H9 (cell line): ENCODE results near the gene HGF. TPM values are rescaled to one million over a fixed set of nuclear protein-coding genes. Genes with fewer than 3 reads are reported as not detected.

ENCODE experiments used
- DNase-seq: peaks from one replicate; pipeline ENCODE4 v3.0.0-alpha.2; 2017
- H2AFZ ChIP-seq: one replicate; pipeline ENCODE4 v1.6.1; 2013; ENCODE audit warnings: mild to moderate bottlenecking, low read length, control low read depth, moderate library complexity
- H2AK5ac ChIP-seq: 2 replicates; pipeline ENCODE4 v1.6.1; 2013; ENCODE audit warnings: low read length, control low read depth, mixed read lengths; ENCODE audit not compliant: insufficient read length
- H2BK120ac ChIP-seq: one replicate; pipeline ENCODE4 v1.6.1; 2013; ENCODE audit warnings: low read depth, mild to moderate bottlenecking, low read length, control low read depth, inconsistent platforms; ENCODE audit not compliant: poor library complexity, severe bottlenecking
- H2BK12ac ChIP-seq: 2 replicates; pipeline ENCODE4 v1.6.1; 2013; ENCODE audit warnings: low read length, control low read depth, mixed read lengths, low read depth; ENCODE audit not compliant: insufficient read length
- H2BK15ac ChIP-seq: 2 replicates; pipeline ENCODE4 v1.6.1; 2013; ENCODE audit warnings: low read depth, low read length, control low read depth
- H2BK20ac ChIP-seq: one replicate; pipeline ENCODE4 v1.6.1; 2013; ENCODE audit warnings: low read depth, mild to moderate bottlenecking, low read length, control low read depth, inconsistent platforms; ENCODE audit not compliant: poor library complexity, severe bottlenecking
- H2BK5ac ChIP-seq: 2 replicates; pipeline ENCODE4 v1.6.1; 2013; ENCODE audit warnings: low read length, control low read depth, mixed read lengths; ENCODE audit not compliant: insufficient read length
- H3K14ac ChIP-seq: 2 replicates; pipeline ENCODE4 v1.6.1; 2013; ENCODE audit warnings: low read length, control low read depth; ENCODE audit not compliant: insufficient read depth
- H3K18ac ChIP-seq: 2 replicates; pipeline ENCODE4 v1.6.1; 2013; ENCODE audit warnings: low read depth, mild to moderate bottlenecking, mixed read lengths, low read length, control low read depth; ENCODE audit not compliant: insufficient read length
- H3K23ac ChIP-seq: 2 replicates; pipeline ENCODE4 v1.6.1; 2013; ENCODE audit warnings: low read length, control low read depth, mixed read lengths, low read depth; ENCODE audit not compliant: insufficient read length
- H3K23me2 ChIP-seq: 2 replicates; pipeline ENCODE4 v1.6.1; 2013; ENCODE audit warnings: low read depth, mild to moderate bottlenecking, mixed read lengths, low read length, control low read depth; ENCODE audit not compliant: insufficient read length, poor library complexity, severe bottlenecking
- H3K27ac ChIP-seq: 2 replicates; pipeline ENCODE4 v1.5.1; 2013; ENCODE audit warnings: low read length, control low read depth, mixed read lengths, low read depth; ENCODE audit not compliant: insufficient read length
- H3K27me3 ChIP-seq: 2 replicates; pipeline ENCODE4 v1.6.1; 2013; ENCODE audit warnings: low read length, control low read depth, inconsistent platforms; ENCODE audit not compliant: insufficient read depth
- H3K4ac ChIP-seq: 2 replicates; pipeline ENCODE4 v1.6.1; 2013; ENCODE audit warnings: low read depth, mild to moderate bottlenecking, control low read depth, inconsistent platforms, low read length, moderate library complexity
- H3K4me1 ChIP-seq: 2 replicates; pipeline ENCODE4 v1.6.1; 2013; ENCODE audit warnings: low read length, control low read depth, inconsistent platforms; ENCODE audit not compliant: insufficient read depth
- H3K4me2 ChIP-seq: 2 replicates; pipeline ENCODE4 v1.6.1; 2013; ENCODE audit warnings: low read length, control low read depth, mixed read lengths; ENCODE audit not compliant: insufficient read length, insufficient read depth
- H3K56ac ChIP-seq: 2 replicates; pipeline ENCODE4 v1.6.1; 2013; ENCODE audit warnings: low read depth, mild to moderate bottlenecking, mixed read lengths, low read length, control low read depth; ENCODE audit not compliant: insufficient read length
- H3K79me1 ChIP-seq: 2 replicates; pipeline ENCODE4 v1.6.1; 2013; ENCODE audit warnings: low read depth, mild to moderate bottlenecking, moderate library complexity, low read length, control low read depth, inconsistent platforms; ENCODE audit not compliant: insufficient read depth, poor library complexity, severe bottlenecking
- H3K79me2 ChIP-seq: 2 replicates; pipeline ENCODE4 v1.6.1; 2013; ENCODE audit warnings: low read length, control low read depth, inconsistent platforms; ENCODE audit not compliant: insufficient read depth
- H3K9ac ChIP-seq: 2 replicates; pipeline ENCODE4 v1.6.1; 2013; ENCODE audit warnings: low read length, control low read depth, mixed read lengths; ENCODE audit not compliant: insufficient read length; ENCODE audit errors: extremely low read depth
- H3K9me3 ChIP-seq: one replicate; pipeline ENCODE4 v1.6.1; 2013; ENCODE audit warnings: low read depth, low read length, inconsistent platforms; ENCODE audit not compliant: control insufficient read depth
- H3T11ph ChIP-seq: one replicate; pipeline ENCODE4 v1.6.1; 2013; ENCODE audit warnings: mild to moderate bottlenecking, low read length, control low read depth, inconsistent platforms
- H4K20me1 ChIP-seq: one replicate; pipeline ENCODE4 v1.6.1; 2013; ENCODE audit not compliant: control insufficient read depth, insufficient read length, insufficient read depth
- H4K5ac ChIP-seq: 2 replicates; pipeline ENCODE4 v1.6.1; 2013; ENCODE audit warnings: low read depth, mild to moderate bottlenecking, mixed read lengths, low read length, control low read depth; ENCODE audit not compliant: insufficient read length
- H4K8ac ChIP-seq: replicated peaks from 2 replicates; pipeline ENCODE4 v1.6.1; 2013; ENCODE audit warnings: low read length, control low read depth, mixed read lengths, low read depth; ENCODE audit not compliant: insufficient read length
- H4K91ac ChIP-seq: 2 replicates; pipeline ENCODE4 v1.6.1; 2013; ENCODE audit warnings: low read depth, mild to moderate bottlenecking, moderate library complexity, mixed read lengths, low read length, control low read depth; ENCODE audit not compliant: insufficient read length
- H3K27ac Mint-ChIP-seq, 3 experiments: 2 replicates in 2 of 3; 3 replicates in 1 of 3; pipeline ENCODE4 v1.8.0; 2020 to 2021; ENCODE audit warnings: mixed read lengths in 3 of 3, mild to moderate bottlenecking in 1 of 3, moderate library complexity in 1 of 3
- H3K27me3 Mint-ChIP-seq: 2 replicates; pipeline ENCODE4 v1.8.0; 2021; ENCODE audit warnings: low read depth, mild to moderate bottlenecking, moderate library complexity, mixed read lengths
- H3K36me3 Mint-ChIP-seq, 3 experiments: 2 replicates in 2 of 3; 3 replicates in 1 of 3; pipeline ENCODE4 v1.8.0; 2020 to 2021; ENCODE audit warnings: low read depth in 3 of 3, mixed read lengths in 3 of 3; ENCODE audit not compliant: insufficient read depth in 1 of 3
- H3K4me1 Mint-ChIP-seq, 2 experiments: 2 replicates each; pipeline ENCODE4 v1.8.0; 2020; ENCODE audit warnings: mixed read lengths in 2 of 2
- H3K4me3 Mint-ChIP-seq, 2 experiments: 2 replicates in 1 of 2; 3 replicates in 1 of 2; pipeline ENCODE4 v1.8.0; 2020 to 2021; ENCODE audit warnings: mild to moderate bottlenecking in 2 of 2, mixed read lengths in 2 of 2, moderate library complexity in 1 of 2
- H3K9me3 Mint-ChIP-seq, 2 experiments: 2 replicates in 1 of 2; 3 replicates in 1 of 2; pipeline ENCODE4 v1.8.0; 2020; ENCODE audit warnings: mild to moderate bottlenecking in 2 of 2, mixed read lengths in 2 of 2, moderate library complexity in 1 of 2
- WGBS: extraction: QIAGEN DNeasy Blood & Tissue Kit; methylation state at CpG from one replicate; pipeline ENCODE4 v1.1.7; 2013; ENCODE audit warnings: missing lambda C conversion rate, low lambda C conversion rate, mixed read lengths; ENCODE audit not compliant: insufficient read length; ENCODE audit errors: extremely low coverage; 5-methylcytosine and 5-hydroxymethylcytosine counted together
- total RNA-seq: library from RNA; stranded (reverse); gene quantifications from 2 replicates; pipeline ENCODE4 v1.2.1, GENCODE V29; 2021
- TF ChIP-seq, protein P1 (sequence below): fragments of 200-600 bp; sonication (generic); conservative IDR thresholded peaks from 3 replicates; pipeline ENCODE4 v1.8.0; 2021; ENCODE audit warnings: antibody characterized with exemption, mild to moderate bottlenecking

Gene HGF
- total RNA-seq, 1 experiment from 2014 or later, result 0.15 TPM

DNA sequence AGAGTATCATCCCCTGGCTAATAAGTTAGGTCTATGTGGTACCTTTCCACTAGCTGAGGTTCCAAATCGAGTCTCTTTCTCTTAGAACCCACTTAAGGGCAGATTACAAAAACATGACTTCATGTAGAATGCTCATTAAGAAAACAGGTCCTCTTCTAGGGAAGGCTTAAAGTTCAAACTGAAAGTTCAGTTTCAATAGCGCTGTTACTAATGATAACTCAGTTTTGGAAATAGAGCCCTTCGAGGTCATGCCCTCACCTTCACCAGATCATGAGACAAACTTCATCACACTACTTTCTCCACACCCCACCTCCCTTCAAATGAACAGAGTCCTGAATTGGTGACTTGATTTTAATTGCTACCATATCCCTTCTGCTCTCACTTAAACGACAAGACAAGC, 26.2 kb downstream of the HGF start:
- H3K79me2 ChIP-seq, result no peaks in the 10 kb centered on the region
- no peaks in the 10 kb centered on the region for H3K9me3 ChIP-seq
- H3K23ac ChIP-seq, result no peak overlapping the region
- no peak overlapping the region for H4K5ac ChIP-seq
- H2AK5ac ChIP-seq, result no peak overlapping the region
- H2BK120ac ChIP-seq, result no peak overlapping the region
- H2BK15ac ChIP-seq, result no peak overlapping the region
- no peak overlapping the region for H3K18ac ChIP-seq
- no peaks in the 10 kb centered on the region for H3K4me1 ChIP-seq
- H3T11ph ChIP-seq, result no peak overlapping the region
- TF ChIP-seq, protein P1, sequence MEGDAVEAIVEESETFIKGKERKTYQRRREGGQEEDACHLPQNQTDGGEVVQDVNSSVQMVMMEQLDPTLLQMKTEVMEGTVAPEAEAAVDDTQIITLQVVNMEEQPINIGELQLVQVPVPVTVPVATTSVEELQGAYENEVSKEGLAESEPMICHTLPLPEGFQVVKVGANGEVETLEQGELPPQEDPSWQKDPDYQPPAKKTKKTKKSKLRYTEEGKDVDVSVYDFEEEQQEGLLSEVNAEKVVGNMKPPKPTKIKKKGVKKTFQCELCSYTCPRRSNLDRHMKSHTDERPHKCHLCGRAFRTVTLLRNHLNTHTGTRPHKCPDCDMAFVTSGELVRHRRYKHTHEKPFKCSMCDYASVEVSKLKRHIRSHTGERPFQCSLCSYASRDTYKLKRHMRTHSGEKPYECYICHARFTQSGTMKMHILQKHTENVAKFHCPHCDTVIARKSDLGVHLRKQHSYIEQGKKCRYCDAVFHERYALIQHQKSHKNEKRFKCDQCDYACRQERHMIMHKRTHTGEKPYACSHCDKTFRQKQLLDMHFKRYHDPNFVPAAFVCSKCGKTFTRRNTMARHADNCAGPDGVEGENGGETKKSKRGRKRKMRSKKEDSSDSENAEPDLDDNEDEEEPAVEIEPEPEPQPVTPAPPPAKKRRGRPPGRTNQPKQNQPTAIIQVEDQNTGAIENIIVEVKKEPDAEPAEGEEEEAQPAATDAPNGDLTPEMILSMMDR, result no peak
- no peak overlapping the region for H4K91ac ChIP-seq
- H3K36me3 Mint-ChIP-seq, result no peaks in the 10 kb centered on the region; a peak in 1 of 7 replicates
- H4K20me1 ChIP-seq, result no peaks in the 10 kb centered on the region
- H3K9ac ChIP-seq, result no peak overlapping the region
- H3K14ac ChIP-seq, result no peak overlapping the region
- H3K9me3 Mint-ChIP-seq, result no peaks in the 10 kb centered on the region
- no peak overlapping the region for H3K4me3 Mint-ChIP-seq
- no peak overlapping the region for H3K56ac ChIP-seq
- H3K79me1 ChIP-seq, result no peaks in the 10 kb centered on the region
- H3K27ac ChIP-seq, result no peak overlapping the region
- no peak overlapping the region for H3K4ac ChIP-seq
- no CpG with 5 or more reads among the region's 4 CpGs for WGBS
- peaks cover 7 to 8% of the 10 kb centered on the region in 2 experiments; a peak in 3 of 4 replicates for H3K4me1 Mint-ChIP-seq
- no peak overlapping the region for H3K4me2 ChIP-seq
- H3K27me3 ChIP-seq, result no peaks in the 10 kb centered on the region
- H3K23me2 ChIP-seq, result no peaks in the 10 kb centered on the region
- no peak overlapping the region for H4K8ac ChIP-seq
- no peak overlapping the region for H2BK5ac ChIP-seq
- H2BK20ac ChIP-seq, result no peak overlapping the region
- H3K27me3 Mint-ChIP-seq, result no peaks in the 10 kb centered on the region
- H3K27ac Mint-ChIP-seq, result no peak overlapping the region
- no peak for DNase-seq
- H2BK12ac ChIP-seq, result no peak overlapping the region
- no peak overlapping the region for H2AFZ ChIP-seq
